22Rv1 (cell line): Measurements from ENCODE around the gene SYNE1.
"Not testable (repeated sequence)": the region's sequence is repeated elsewhere in the genome, so short reads cannot be mapped to it uniquely, and the experiment has no call there.

Experiments used
- CTCF ChIP-seq: fragments of 450-650 bp; IDR thresholded peaks from 2 replicates; pipeline ENCODE4 v1.5.1; 2017; ENCODE audit warnings: mild to moderate bottlenecking
- ZFX ChIP-seq: fragments of 450-650 bp; IDR thresholded peaks from 2 replicates; pipeline ENCODE4 v1.6.1; 2017; ENCODE audit warnings: antibody characterized with exemption, borderline replicate concordance

GRCh38 chr6:152495456-152495855, 141.7 kb downstream of the SYNE1 start:
- TF ChIP-seq CTCF, ZFX: not testable (repeated sequence)
